Glutamatergic neuron (in vitro differentiated cells): ENCODE measurements around the gene SLC24A3. TPM values are rescaled to one million over a fixed set of nuclear protein-coding genes. Genes with fewer than 3 reads are reported as not detected.

Experiments
- DNase-seq: peaks from one replicate; pipeline ENCODE4 v3.0.0; 2022
- H3K27ac Mint-ChIP-seq: one replicate; pipeline ENCODE4 v1.8.0; 2020; ENCODE audit warnings: mild to moderate bottlenecking, mixed read lengths, inconsistent platforms; ENCODE audit not compliant: unreplicated experiment
- H3K27me3 Mint-ChIP-seq: one replicate; pipeline ENCODE4 v1.8.0; 2020; ENCODE audit warnings: mild to moderate bottlenecking, moderate library complexity, mixed read lengths, inconsistent platforms; ENCODE audit not compliant: unreplicated experiment
- H3K36me3 Mint-ChIP-seq: one replicate; pipeline ENCODE4 v1.8.0; 2020; ENCODE audit warnings: mild to moderate bottlenecking, mixed read lengths, inconsistent platforms; ENCODE audit not compliant: unreplicated experiment
- H3K4me1 Mint-ChIP-seq: one replicate; pipeline ENCODE4 v1.8.0; 2020; ENCODE audit warnings: mild to moderate bottlenecking, low read depth, mixed read lengths, inconsistent platforms; ENCODE audit not compliant: unreplicated experiment
- H3K4me3 Mint-ChIP-seq: one replicate; pipeline ENCODE4 v1.8.0; 2020; ENCODE audit warnings: mild to moderate bottlenecking, mixed read lengths, inconsistent platforms; ENCODE audit not compliant: unreplicated experiment
- H3K9me3 Mint-ChIP-seq: one replicate; pipeline ENCODE4 v1.8.0; 2020; ENCODE audit warnings: mild to moderate bottlenecking, moderate library complexity, mixed read lengths, inconsistent platforms; ENCODE audit not compliant: unreplicated experiment
- CTCF ChIP-seq: fragments of 200-600 bp; sonication (generic); IDR thresholded peaks from one replicate; pipeline ENCODE4 v1.5.0; 2021; ENCODE audit not compliant: partially characterized antibody, unreplicated experiment
- total RNA-seq: library from RNA; stranded (reverse); fragmentation: NEBNext Ultra II Directional; extraction: Animal tissue kit (Norgen Biotek cat#: 25700); gene quantifications from one replicate; pipeline ENCODE4 v1.2.1, GENCODE V29; 2021; ENCODE audit not compliant: unreplicated experiment

SLC24A3 gene
- total RNA-seq, 1 donor from 2014 or later: 9.7 TPM

- Mint-ChIP-seq H3K4me1 (no peaks in the 10 kb centered on the region), H3K27ac (no peak overlapping the region), H3K27me3 (no peaks in the 10 kb centered on the region), H3K4me3 (no peak overlapping the region), H3K36me3 (peaks cover 5% of the 10 kb centered on the region), H3K9me3 (no peaks in the 10 kb centered on the region)
- no peak for TF ChIP-seq CTCF
- DNase-seq: no peak
These were observed 27.4 kb upstream of the SLC24A3 start for GRCh38 chr20:19185083-19185482.

- Mint-ChIP-seq H3K27me3 (no peaks in the 10 kb centered on the region), H3K36me3 (peaks cover 5% of the 10 kb centered on the region), H3K4me1 (no peaks in the 10 kb centered on the region), H3K9me3 (no peaks in the 10 kb centered on the region), H3K4me3 (no peak overlapping the region), H3K27ac (no peak overlapping the region)
- no peak for DNase-seq
- TF ChIP-seq CTCF: no peak
These were observed 19.1 kb upstream of the SLC24A3 start for GRCh38 chr20:19193349-19193748.

GRCh38 chr20:19205981-19206396 lies 6.5 kb upstream of the SLC24A3 start:
- H3K36me3 Mint-ChIP-seq: peaks cover 5% of the 10 kb centered on the region
- H3K27me3 Mint-ChIP-seq: peaks cover 12% of the 10 kb centered on the region
- peak; percentile 93 for TF ChIP-seq CTCF
- H3K4me1 Mint-ChIP-seq: peaks cover 3% of the 10 kb centered on the region
- no peak overlapping the region for H3K27ac Mint-ChIP-seq
- no peak overlapping the region for H3K4me3 Mint-ChIP-seq
- peaks cover 2% of the 10 kb centered on the region for H3K9me3 Mint-ChIP-seq
- DNase-seq: peak; percentile 83

- Mint-ChIP-seq H3K27me3 (peaks cover 15% of the 10 kb centered on the region), H3K36me3 (peaks cover 5% of the 10 kb centered on the region), H3K9me3 (peaks cover 2% of the 10 kb centered on the region), H3K4me3 (no peak overlapping the region), H3K4me1 (peaks cover 3% of the 10 kb centered on the region), H3K27ac (no peak overlapping the region)
- TF ChIP-seq CTCF: no peak
- no peak for DNase-seq
These were observed 4.9 kb upstream of the SLC24A3 start for GRCh38 chr20:19207541-19207940.

- H3K27me3 Mint-ChIP-seq: peaks cover 19% of the 10 kb centered on the region
- H3K4me3 Mint-ChIP-seq: no peak overlapping the region
- no peak for DNase-seq
- H3K9me3 Mint-ChIP-seq: peaks cover 3% of the 10 kb centered on the region
- no peak for TF ChIP-seq CTCF
- H3K4me1 Mint-ChIP-seq: peaks cover 14% of the 10 kb centered on the region
- H3K27ac Mint-ChIP-seq: no peak overlapping the region
- no peaks in the 10 kb centered on the region for H3K36me3 Mint-ChIP-seq
These were observed 1.9 kb upstream of the SLC24A3 start for GRCh38 chr20:19210391-19211155.
